Epithelial cell of esophagus (primary cell): ENCODE results near the gene EIF4EBP2.

ENCODE experiments used
- DNase-seq: peaks from one replicate; pipeline ENCODE4 v3.0.0; 2010; ENCODE audit warnings: low read depth
- H3K4me3 ChIP-seq: 2 replicates; pipeline ENCODE4 v1.5.1; 2011; ENCODE audit warnings: mild to moderate bottlenecking, low read length, control low read depth
- TF ChIP-seq, protein P1 (sequence below): IDR thresholded peaks from 2 replicates; pipeline ENCODE4 v1.5.1; 2011; ENCODE audit warnings: low read depth, mild to moderate bottlenecking, low read length, control low read depth, inconsistent platforms; ENCODE audit not compliant: insufficient read depth; ENCODE audit errors: missing control alignments

The EIF4EBP2 gene

DNA sequence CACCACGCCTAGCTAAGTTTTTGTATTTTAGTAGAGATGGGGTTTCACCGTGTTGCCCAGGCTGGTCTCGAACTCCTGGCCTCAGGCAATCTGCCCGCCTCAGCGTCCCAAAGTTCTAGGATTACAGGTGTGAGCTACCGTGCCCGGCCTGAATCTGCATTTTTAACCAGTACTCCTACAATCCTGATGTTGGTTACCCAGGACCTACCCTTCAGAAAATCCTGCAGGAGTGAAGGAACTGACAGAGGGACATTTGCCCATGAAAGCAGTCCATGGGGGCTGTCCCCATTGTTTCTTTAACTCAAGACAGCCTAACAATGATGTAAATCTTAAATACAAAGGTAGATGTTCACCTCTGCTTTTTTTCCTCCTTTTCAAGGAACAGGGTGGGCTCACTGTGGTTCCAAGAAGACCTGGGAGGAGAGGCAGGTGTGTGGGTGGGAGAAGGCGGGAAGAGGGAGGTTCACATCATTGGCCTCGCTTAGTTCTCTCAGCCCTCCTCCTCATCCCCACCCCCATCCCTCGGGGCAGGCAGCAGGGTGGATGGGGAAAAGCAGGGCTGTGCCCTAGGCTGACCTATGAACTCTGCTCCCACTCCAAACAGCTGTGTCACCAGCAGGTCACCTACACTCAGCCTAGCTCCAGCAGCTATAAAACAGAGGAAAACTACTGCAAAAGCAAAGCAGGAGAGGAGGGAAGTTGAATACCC lies 35.0 kb upstream of the EIF4EBP2 start:
- TF ChIP-seq, protein P1, sequence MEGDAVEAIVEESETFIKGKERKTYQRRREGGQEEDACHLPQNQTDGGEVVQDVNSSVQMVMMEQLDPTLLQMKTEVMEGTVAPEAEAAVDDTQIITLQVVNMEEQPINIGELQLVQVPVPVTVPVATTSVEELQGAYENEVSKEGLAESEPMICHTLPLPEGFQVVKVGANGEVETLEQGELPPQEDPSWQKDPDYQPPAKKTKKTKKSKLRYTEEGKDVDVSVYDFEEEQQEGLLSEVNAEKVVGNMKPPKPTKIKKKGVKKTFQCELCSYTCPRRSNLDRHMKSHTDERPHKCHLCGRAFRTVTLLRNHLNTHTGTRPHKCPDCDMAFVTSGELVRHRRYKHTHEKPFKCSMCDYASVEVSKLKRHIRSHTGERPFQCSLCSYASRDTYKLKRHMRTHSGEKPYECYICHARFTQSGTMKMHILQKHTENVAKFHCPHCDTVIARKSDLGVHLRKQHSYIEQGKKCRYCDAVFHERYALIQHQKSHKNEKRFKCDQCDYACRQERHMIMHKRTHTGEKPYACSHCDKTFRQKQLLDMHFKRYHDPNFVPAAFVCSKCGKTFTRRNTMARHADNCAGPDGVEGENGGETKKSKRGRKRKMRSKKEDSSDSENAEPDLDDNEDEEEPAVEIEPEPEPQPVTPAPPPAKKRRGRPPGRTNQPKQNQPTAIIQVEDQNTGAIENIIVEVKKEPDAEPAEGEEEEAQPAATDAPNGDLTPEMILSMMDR = no peak
- no peak for DNase-seq
- H3K4me3 ChIP-seq = no peak overlapping the region

DNA sequence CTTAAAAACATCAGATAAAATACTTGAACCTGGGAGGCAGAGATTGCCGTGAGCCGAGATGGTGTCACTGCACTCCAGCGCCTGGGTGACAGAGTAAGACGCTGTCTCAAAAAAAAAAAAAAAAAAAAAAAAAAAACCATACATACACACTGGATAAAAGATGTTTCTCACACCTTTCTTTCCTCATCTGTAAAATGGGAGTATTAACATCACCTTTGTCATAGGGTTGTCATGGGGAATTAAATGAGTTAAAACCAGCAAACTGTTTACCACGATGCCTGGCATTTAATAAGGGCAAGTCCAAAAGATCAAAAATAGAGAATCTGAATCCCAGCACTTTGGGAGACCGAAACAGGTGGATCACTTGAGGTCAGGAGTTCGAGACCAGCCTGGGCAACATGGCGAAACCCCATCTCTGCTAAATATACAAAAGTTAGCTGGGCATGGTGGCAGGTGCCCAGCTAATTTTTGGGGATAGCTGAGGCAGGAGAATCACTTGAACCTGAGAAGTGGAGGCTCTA lies 34.4 kb upstream of the EIF4EBP2 start:
- TF ChIP-seq, protein P1 = no peak
- no peak overlapping the region for H3K4me3 ChIP-seq
- DNase-seq = no peak

DNA sequence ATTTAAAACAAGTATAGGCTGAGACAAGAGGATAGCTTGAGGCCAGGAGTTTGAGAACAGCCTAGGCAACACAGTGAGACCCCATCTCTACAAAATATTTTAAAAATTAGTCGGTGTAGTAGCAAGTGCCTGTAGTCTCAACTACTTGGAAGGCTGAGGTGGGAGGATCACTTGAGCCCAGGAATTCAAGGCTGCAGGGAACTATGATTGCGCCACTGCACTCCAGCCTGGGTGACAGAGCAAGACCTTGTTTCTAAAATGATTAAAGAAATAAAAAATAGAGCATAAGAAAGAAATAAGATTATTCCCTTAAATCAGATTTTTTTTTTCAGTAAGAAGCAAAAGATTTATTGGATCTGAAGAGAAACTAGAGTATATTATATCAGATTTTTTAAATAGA lies 33.2 kb upstream of the EIF4EBP2 start:
- H3K4me3 ChIP-seq = no peak overlapping the region
- DNase-seq = no peak
- TF ChIP-seq, protein P1 = no peak

DNA sequence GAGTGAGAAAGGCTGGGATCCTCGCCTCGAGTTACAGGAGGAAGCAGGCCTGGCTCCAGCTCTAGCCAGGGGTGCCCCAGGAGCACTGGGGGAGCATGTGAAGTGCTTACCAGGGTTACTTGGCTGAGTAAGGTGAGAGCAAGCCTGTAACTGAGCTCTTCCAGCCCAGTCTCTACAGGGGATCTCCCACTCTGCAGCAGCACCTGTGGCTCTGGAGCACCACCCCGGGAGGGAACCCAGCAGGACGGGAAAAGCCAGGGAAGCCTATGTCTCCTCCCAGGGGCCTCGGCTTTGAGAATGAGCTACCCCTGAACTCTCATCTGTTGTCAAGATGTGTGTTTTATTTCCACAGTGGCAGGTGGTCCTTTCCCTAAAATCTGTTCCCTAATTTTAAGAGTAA lies 32.1 kb upstream of the EIF4EBP2 start:
- TF ChIP-seq, protein P1 = no peak

DNA sequence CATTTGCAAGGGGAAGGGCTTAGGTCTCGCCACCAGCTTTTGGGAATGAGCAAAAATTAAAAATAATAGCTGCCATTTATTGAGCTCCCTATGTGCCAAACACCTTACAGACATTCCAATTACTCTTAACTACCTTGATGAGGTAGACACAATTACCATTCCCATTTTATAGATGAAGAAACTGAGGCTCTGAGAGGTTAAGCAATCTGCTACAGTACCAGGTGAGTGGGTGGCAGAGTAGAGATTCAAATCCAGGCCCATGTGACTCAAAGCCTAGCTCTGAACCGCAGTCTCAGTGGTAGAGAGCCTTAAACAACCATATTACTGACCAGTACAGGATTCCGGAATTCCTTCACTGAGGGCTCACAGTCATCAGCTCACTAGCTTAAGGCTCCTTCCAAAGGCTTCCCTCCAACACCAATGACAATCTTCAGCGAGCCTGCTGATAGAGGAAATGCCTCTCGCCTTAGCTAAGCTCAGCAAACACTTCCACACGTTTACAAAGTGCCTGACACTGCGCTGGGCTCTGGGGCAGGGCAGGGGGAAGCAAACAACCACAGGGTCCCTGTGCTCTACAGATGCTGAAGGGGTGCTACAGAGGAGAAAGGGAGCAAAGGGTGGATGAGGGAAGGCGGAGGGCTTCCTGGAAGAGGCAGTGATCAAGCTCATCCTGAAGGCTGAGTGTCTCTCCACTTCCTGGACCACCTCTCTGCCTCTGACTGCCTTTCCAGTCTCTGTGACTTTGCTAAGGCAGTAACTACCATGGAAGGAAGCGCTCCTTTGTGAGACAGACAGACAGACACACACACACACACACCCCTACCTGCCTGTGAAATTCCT lies 28.9 kb upstream of the EIF4EBP2 start:
- TF ChIP-seq, protein P1 = no peak
- no peak overlapping the region for H3K4me3 ChIP-seq
- DNase-seq = no peak

More for the DNA sequence above, 32.1 kb upstream of the EIF4EBP2 start:
- no peak for DNase-seq
- H3K4me3 ChIP-seq = no peak overlapping the region

DNA sequence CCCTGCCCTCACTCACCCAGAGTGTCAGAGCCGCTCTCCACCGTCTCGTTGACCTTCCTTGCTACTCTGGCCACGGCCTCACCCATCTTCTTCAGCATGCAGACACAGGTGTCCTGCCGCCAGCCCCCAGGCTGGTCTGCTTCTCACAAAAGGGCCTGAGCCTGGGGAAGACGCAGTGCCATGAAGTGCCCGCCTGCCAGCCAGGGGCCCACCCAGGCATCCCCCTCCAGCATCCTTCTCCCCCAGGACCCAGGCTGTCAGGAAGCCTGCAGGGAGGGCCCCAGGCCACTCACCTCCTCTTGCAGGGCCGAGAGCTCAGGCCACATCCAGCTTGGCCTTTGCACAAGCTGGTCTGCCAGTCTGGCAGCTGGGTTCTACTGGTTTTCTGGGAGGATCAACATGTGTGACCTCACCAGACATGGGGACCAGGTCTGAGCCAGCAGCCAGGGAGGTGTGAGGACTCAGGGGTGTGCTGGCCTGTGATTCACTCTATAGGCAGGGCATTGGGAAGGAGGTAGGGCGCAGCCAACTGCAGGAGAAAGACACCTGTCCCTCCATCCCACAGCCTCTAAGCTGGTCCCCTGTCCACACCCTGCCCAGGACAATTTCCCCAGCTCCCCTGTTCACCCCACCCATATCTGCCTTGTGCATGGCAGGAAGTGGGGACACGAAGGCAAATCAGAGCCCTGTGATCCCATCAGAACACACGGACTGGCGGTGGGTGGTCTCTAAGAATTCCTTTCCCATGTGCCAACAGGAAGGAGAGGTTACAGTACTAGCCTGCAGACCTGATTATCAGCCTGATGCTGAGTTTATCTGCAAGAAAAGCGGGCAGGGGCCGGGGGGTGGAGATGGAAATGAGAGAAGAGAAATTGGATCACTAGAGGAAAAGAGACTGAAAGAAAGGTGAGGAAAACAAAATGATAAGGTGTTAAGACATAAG lies 27.2 kb upstream of the EIF4EBP2 start:
- peak; percentile 79 for DNase-seq
- TF ChIP-seq, protein P1 = no peak
- H3K4me3 ChIP-seq = no peak overlapping the region
